Mammary epithelial cell (primary cell): ENCODE measurements around the gene DBH.

Experiments
- CTCF ChIP-seq, 2 donors: IDR thresholded peaks in 1 of 2; conservative IDR thresholded peaks in 1 of 2; 2 replicates each; pipeline ENCODE4 v1.5.1; 2011 to 2012; ENCODE audit warnings: inconsistent platforms in 2 of 2, low read length in 2 of 2, mild to moderate bottlenecking in 2 of 2, control low read depth in 1 of 2, low read depth in 1 of 2; ENCODE audit not compliant: insufficient read depth in 1 of 2; ENCODE audit errors: extremely low read depth in 1 of 2
- EZH2 ChIP-seq: IDR thresholded peaks from 2 replicates; pipeline ENCODE4 v1.6.1; 2012; ENCODE audit warnings: low read length, inconsistent platforms, borderline replicate concordance

- no peak for TF ChIP-seq CTCF (conservative IDR thresholded peaks at IDR 0.05 in 1 of 2, IDR thresholded peaks at IDR 0.05 in 1 of 2; ENCODE audit: extremely low read depth in 1 of 2, insufficient read depth in 1 of 2, low read depth in 1 of 2, low read length in 2 of 2)
- TF ChIP-seq EZH2, result no peak
Measured at GRCh38 chr9:133587051-133587450, 49.1 kb upstream of the DBH start.
